Stimulated activated CD8-positive, alpha-beta memory T cell treated with anti-CD3 and anti-CD28 coated beads, Interleukin-12 subunit alpha, Interleukin-12 subunit beta, amount 100 ng/mL, for 1 hour (primary cell): Measurements from ENCODE around the gene SIRT2.
"Not testable (repeated sequence)": the region's sequence is repeated elsewhere in the genome, so short reads cannot be mapped to it uniquely, and the experiment has no call there.

Source experiments
- DNase-seq: peaks from one replicate; pipeline ENCODE4 v3.0.0-alpha.2; 2020; ENCODE audit warnings: low read depth

Gene SIRT2

GRCh38 chr19:38899447-38900201 lies at the start of gene SIRT2, which contains the start of gene NFKBIB:
SIRT2 (minus strand) TSS chr19:38899618; CDS start chr19:38899521, 97 bp downstream.
NFKBIB (plus strand) TSS chr19:38899969; CDS start chr19:38900033, 64 bp downstream.
- peak; percentile 99 for DNase-seq

GRCh38 chr19:38946229-38947010 lies 47.0 kb upstream of the SIRT2 start:
- no peak for DNase-seq

DNA sequence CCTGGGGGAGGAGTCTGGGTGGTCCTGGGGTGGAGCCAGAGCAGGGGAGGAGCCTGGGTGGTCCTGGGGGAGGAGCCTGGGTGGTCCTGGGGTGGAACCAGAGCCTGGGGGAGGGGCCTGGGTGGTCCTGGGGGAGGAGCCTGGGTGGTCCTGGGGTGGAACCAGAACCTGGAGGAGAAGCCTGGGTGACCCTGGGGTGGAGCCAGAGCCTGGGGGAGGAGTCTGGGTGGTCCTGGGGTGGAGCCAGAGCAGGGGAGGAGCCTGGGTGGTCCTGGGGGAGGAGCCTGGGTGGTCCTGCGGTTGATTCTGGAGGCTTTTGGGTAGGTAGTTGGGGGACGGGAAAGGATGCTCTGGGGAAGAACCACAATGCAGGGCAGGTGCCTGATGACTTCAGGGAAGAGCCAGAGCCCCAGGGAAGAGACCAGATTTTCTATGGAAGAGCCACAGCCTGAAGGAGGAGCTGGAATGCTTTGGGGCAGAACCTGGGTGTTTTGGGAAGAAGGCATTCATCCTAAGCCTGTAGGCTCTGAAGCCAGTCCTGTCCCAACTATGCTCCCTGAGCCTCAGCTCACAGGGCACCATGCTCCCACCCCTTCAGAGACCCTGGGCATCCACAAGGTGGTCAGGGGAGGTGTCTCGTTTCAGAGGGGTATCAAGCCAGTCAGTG lies 46.3 kb upstream of the SIRT2 start:
- DNase-seq: no peak

- DNase-seq: no peak
Measured at GRCh38 chr19:38944981-38945506, 45.6 kb upstream of the SIRT2 start.

DNA sequence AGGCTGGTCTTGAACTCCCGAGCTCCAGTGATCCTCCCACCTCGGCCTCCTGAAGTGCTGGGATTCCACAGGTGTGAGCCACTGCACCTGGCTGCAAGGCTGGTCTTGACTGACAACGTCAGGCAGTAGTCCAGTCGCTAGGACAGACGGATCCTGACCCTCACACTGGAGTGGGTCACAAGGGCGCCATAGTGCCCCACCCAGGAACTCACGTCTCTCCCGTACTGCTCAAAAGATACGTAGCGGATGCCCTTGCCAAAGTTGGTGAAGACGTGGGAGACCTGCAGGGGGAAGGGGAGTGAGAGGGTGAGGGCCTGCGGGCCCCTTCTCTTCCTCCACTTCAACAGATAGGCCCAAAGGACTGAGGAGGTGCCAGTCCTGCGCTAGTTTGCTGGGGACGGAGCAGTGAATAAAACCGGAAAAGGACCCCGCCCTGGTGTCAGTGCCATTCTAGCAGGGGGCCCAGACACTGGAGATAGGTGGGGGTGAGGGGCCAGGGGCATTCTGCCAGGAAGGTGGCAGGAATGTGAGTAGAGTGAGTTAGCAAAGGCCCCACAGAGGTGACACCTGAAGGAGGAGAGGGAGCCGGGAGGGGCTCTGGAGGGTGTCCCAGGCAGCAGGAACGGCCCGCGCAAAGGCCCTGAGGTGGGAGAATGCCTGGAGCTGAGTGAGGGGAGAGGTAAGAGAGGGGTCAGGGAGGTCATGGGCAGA lies 43.2 kb upstream of the SIRT2 start:
- DNase-seq: no peak

- no peak for DNase-seq
Measured at GRCh38 chr19:38941979-38942378, 42.6 kb upstream of the SIRT2 start.

- not testable (repeated sequence) for DNase-seq
Measured at GRCh38 chr19:38941466-38941865, 42.0 kb upstream of the SIRT2 start.

DNA sequence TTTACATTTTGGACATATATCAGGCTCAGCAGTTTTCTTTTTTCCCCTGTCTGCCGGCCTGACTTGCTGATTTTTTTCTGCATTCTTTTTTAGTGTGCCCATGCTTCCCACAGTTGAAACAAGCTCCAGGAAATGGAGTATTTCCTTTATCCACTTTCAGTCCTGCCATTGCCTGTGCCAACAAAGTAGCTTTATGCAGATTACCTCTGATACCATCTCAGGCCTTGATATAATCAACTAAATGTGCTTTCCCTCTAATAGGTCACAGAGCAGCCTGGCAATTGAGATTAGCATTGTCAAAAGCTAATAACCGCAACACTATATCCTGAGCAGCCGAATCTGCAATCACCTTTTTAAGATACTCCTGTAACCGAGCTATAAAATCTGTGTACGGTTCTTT lies 40.5 kb upstream of the SIRT2 start:
- DNase-seq: no peak

GRCh38 chr19:38933544-38933943 lies 34.1 kb upstream of the SIRT2 start:
- DNase-seq: no peak

DNA sequence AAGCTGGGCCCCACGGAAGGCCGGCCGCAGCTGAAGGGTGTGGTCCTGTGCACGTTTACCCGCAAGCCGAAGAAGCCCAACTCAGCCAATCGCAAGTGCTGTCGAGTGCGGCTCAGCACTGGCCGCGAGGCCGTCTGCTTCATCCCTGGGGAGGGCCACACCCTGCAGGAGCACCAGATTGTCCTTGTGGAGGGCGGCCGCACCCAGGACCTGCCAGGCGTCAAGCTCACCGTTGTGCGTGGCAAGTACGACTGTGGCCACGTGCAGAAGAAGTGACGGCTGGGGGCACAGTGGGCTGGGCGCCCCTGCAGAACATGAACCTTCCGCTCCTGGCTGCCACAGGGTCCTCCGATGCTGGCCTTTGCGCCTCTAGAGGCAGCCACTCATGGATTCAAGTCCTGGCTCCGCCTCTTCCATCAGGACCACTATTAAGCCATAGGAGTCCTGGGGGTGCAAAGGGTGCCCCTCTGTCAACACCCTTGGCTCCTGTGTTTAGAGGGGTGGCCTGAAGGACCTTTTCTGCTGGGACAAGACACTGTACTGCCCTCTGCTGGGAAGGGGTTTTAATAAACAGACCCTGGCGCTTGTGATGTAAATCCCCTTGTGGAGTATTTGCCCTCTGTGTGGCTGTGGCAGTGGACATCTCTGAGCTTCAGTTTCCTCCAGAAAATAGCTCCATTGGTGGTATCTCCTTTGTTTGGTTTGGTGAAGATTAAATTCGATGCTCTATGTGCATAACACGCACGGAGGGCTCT lies 33.2 kb upstream of the SIRT2 start:
- no peak for DNase-seq

- DNase-seq: no peak
Measured at GRCh38 chr19:38931521-38931793, 32.0 kb upstream of the SIRT2 start.

DNA sequence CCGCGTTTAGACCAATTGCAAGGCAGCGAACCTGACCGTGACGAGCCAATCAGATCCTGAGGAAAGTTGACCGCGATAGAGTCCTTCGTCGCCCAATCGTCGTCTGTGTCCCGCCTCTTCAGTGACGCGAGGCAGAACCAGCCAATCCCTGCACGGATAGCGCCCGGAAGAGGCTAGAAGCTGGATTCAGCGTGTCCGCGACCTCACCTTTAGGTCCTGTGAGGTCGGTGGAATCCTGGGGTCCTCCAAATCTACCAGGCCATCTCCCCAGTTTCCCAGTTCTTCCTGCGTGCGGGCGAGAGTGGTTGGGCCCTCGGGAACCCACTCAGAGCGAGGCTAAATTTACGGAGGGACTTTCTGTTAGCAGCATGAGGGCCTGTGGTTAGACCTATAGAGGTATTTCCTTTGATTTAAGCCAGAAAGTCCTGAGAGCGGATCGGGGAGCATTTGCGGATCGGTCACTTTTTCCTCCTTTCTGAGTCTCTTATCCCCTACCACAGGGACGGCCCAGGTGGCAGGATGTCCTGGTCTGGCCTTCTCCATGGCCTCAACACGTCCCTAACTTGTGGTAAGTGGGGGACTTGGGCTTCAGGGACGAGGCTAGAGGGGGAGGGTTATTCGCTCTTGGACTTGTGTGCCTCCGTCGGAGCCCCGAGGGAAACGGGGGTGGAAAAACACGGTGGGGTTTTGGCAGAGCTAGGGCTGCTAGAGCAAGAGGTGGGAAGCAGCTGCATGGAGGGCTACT lies 31.5 kb upstream of the SIRT2 start, which contains the start of gene MRPS12:
Gene MRPS12 (plus strand): TSS at position 169 of the 745 bp plus-strand sequence. CDS start 351 bp downstream, at position 520.
- peak; percentile 95 for DNase-seq

GRCh38 chr19:38929929-38930775 lies 30.7 kb upstream of the SIRT2 start, which contains the start of gene SARS2:
SARS2 (minus strand) TSS chr19:38930763; CDS start chr19:38930736, 27 bp downstream.
- peak; percentile 86 for DNase-seq

DNA sequence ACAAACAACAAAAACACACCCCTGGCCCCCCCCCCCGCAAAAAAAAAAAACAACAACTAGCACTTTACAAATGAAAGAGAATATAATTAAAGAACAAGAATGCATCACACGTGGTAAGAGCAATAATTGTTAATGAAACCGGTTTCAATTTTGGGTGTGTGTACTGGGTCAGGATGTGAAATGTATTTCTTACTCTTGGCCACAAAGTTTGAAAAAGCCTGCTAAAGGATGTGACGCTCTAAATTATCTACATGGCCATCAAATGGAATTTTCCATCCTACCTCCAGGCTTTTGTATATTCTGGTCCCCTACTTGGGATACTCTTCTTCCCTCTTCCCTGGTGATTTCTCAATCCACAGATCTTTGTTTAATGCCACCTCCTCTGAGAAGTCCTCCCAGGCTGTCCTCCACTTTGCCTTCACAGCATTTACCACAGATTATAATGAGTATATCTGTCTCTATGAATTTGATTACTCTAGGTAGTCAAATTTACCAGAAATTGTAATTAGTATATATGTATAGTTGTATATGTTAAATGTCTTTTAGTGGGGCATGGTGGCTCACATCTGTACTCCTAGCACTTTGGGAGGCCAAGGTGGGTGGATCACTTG lies 29.1 kb upstream of the SIRT2 start:
- DNase-seq: no peak

- no peak for DNase-seq
Measured at GRCh38 chr19:38924388-38924787, 25.0 kb upstream of the SIRT2 start.

GRCh38 chr19:38922482-38922881 lies 23.1 kb upstream of the SIRT2 start:
- DNase-seq: no peak

DNA sequence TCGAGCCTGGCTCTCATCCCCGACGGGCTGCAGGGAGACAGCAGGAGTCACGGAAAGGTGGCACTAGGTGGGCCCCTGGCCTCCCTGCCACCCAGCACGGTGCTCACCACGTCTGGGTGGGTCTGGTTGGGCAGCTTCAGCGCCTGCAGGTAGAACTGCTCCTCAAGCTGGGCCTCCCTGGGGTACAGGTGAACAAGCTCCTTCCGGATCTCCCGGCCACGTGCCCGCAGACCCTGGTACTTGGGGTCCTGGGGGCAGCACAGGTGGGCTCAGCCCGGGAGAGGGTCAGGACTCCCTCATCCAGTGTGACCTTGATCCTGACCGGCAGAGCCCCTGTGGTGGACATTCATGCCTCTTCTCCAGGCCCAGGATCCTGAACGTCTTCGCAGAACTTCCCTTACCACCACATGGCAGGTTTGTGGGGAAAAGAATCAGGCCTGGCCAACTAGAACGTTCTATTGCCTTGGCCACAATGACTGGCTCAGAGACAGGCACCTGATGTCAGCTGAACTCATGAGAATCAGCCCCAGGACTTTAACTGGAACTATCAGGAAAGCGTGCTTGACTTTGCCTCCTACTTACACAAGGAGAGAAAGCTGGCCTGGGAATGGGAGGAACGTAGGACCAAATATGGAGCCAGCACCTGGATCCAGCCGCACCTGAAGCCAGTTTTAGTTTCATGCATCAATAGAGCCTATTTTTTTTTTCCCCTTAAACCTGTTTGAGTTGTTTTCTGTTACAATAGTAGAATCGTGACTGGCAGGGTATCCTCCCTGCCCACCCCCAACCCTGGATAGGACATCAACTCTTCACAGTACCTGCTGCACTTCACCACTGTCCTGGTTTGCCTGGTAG lies 22.2 kb upstream of the SIRT2 start:
- no peak for DNase-seq
